ENCODE data around the gene VSTM2L. TPM values are rescaled to one million over a fixed set of nuclear protein-coding genes. Genes with fewer than 3 reads are reported as not detected.

Gene VSTM2L
- total and polyA plus RNA-seq, 2 of the 13 experiments (the other 11 are each of a cell fraction or from before 2014, with no cell fraction given) = not detected

- no peak for TF ChIP-seq ZC3H4 (CRISPR knock-in tag; IDR thresholded peaks at IDR 0.05; ENCODE audit: borderline replicate concordance)
- no peak for TF ChIP-seq PATZ1 (CRISPR knock-in tag; IDR thresholded peaks at IDR 0.05)
- TF ChIP-seq ZNF782 (CRISPR knock-in tag; IDR thresholded peaks at IDR 0.05; ENCODE audit: borderline replicate concordance) = no peak
- TF ChIP-seq TRAFD1 (CRISPR knock-in tag; IDR thresholded peaks at IDR 0.05; ENCODE audit: borderline replicate concordance) = no peak
- TF ChIP-seq ASH2L (IDR thresholded peaks at IDR 0.05; ENCODE audit: insufficient read length, low read depth, low read length) = no peak
- no peak for TF ChIP-seq MATR3 (CRISPR knock-in tag; IDR thresholded peaks at IDR 0.05)
- 0 out of 2 replicates have a peak, but pooled peaks have one; percentile 45 for TF ChIP-seq ZFP1 (CRISPR knock-in tag; IDR thresholded peaks at IDR 0.05)
- TF ChIP-seq ZNF143 (CRISPR knock-in tag; IDR thresholded peaks at IDR 0.05) = 0 out of 2 replicates have a peak, but pooled peaks have one; percentile 24
- peak; percentile 72; the same call in 1 of the 2 replicates for TF ChIP-seq RCOR2 (CRISPR knock-in tag; IDR thresholded peaks at IDR 0.05)
- 0 out of 2 replicates have a peak, but pooled peaks have one; percentile 33 for TF ChIP-seq MAX (IDR thresholded peaks at IDR 0.05)
- TF ChIP-seq KDM5B (CRISPR knock-in tag; IDR thresholded peaks at IDR 0.05; ENCODE audit: borderline replicate concordance) = peak; percentile 21; the same call in 1 of the 2 replicates
- TF ChIP-seq GTF3A (CRISPR knock-in tag; conservative IDR thresholded peaks at IDR 0.05) = no peak
- no peak for TF ChIP-seq ZHX2 (IDR thresholded peaks at IDR 0.05; ENCODE audit: low read depth)
- no peak for TF ChIP-seq ZHX2 (CRISPR knock-in tag; IDR thresholded peaks at IDR 0.05; ENCODE audit: borderline replicate concordance)
- TF ChIP-seq RARG (CRISPR knock-in tag; IDR thresholded peaks at IDR 0.05; ENCODE audit: low read depth) = no peak
- TF ChIP-seq RBM22 (optimal IDR thresholded peaks at IDR 0.05; ENCODE audit: low read length) = no peak
- no peak for TF ChIP-seq SRSF1 (optimal IDR thresholded peaks at IDR 0.05; ENCODE audit: low read depth, low read length)
- no peak for TF ChIP-seq ATF1 (CRISPR knock-in tag; IDR thresholded peaks at IDR 0.05)
- TF ChIP-seq ZNF577 (CRISPR knock-in tag; IDR thresholded peaks at IDR 0.05; ENCODE audit: borderline replicate concordance, low read depth) = no peak
- no peak for TF ChIP-seq MBD4 (IDR thresholded peaks at IDR 0.05; ENCODE audit: borderline replicate concordance, low read length)
- no peak for TF ChIP-seq TEAD2 (CRISPR knock-in tag; IDR thresholded peaks at IDR 0.05)
Observed at GRCh38 chr20:37886851-37887297, 16.1 kb upstream of the VSTM2L start (continued).

Measured in HepG2 (cell line).